Hindlimb muscle (tissue), 1 donor: ENCODE results near the gene LAT. TPM values are rescaled to one million over a fixed set of nuclear protein-coding genes. Genes with fewer than 3 reads are reported as not detected.
A peak's percentile ranks its signal among the peaks of the same experiment; 100 is the strongest.
"Not testable (repeated sequence)": the region's sequence is repeated elsewhere in the genome, so short reads cannot be mapped to it uniquely, and the experiment has no call there.

Source experiments
- DNase-seq: peaks from one replicate; pipeline ENCODE4 v3.0.0-alpha.2; 2013
- polyA plus RNA-seq: library from polyadenylated mRNA; unstranded; fragments of 120-200 nt; gene quantifications from one replicate; pipeline ENCODE4 v1.2.1, GENCODE V29; 2013; ENCODE audit not compliant: insufficient read length

Gene LAT
- polyA plus RNA-seq, result 2.2 TPM

GRCh38 chr16:28984619-28985135 is at the start of gene LAT:
TSS of gene LAT (plus strand) at chr16:28985052. CDS start at chr16:28985418, 366 bp downstream.
- no peak for DNase-seq

GRCh38 chr16:28935346-28935745 is 49.5 kb upstream of the LAT start:
- DNase-seq, result no peak

- peak; percentile 46 for DNase-seq
These were observed 48.7 kb upstream of the LAT start for GRCh38 chr16:28935924-28936783.

- DNase-seq, result no peak
These were observed 48.1 kb upstream of the LAT start for GRCh38 chr16:28936784-28937155.

GRCh38 chr16:28937222-28937876 is 47.5 kb upstream of the LAT start:
- DNase-seq, result no peak

- DNase-seq, result no peak
These were observed 46.1 kb upstream of the LAT start for GRCh38 chr16:28938721-28939120.

GRCh38 chr16:28939825-28940224 is 45.0 kb upstream of the LAT start:
- DNase-seq, result not testable (repeated sequence)

- DNase-seq, result no peak
These were observed 41.6 kb upstream of the LAT start for GRCh38 chr16:28943281-28943680.

GRCh38 chr16:28946681-28947080 is 38.2 kb upstream of the LAT start:
- DNase-seq, result no peak

- DNase-seq, result peak; percentile 100
These were observed 34.0 kb upstream of the LAT start, which contains the start of gene NFATC2IP for GRCh38 chr16:28950648-28951409. TSS of gene NFATC2IP (plus strand) at chr16:28950937. CDS start at chr16:28951012, 75 bp downstream.

GRCh38 chr16:28951410-28951943 is 33.4 kb upstream of the LAT start:
- DNase-seq, result no peak

- DNase-seq, result no peak
These were observed 26.6 kb upstream of the LAT start for GRCh38 chr16:28958216-28958615.

- DNase-seq, result no peak
These were observed 26.0 kb upstream of the LAT start for GRCh38 chr16:28958836-28959235.

- no peak for DNase-seq
These were observed 20.8 kb upstream of the LAT start for GRCh38 chr16:28964072-28964471.

GRCh38 chr16:28964496-28964895 is 20.4 kb upstream of the LAT start:
- no peak for DNase-seq

- no peak for DNase-seq
These were observed 17.7 kb upstream of the LAT start for GRCh38 chr16:28967156-28967555.

- DNase-seq, result not testable (repeated sequence)
These were observed 15.2 kb upstream of the LAT start for GRCh38 chr16:28969696-28970095.

GRCh38 chr16:28974007-28974436 is 10.8 kb upstream of the LAT start:
- DNase-seq, result peak; percentile 48

GRCh38 chr16:28974437-28975157 is 10.3 kb upstream of the LAT start, which contains the start of gene SPNS1:
TSS of gene SPNS1 (plus strand) at chr16:28974778. CDS start at chr16:28975152, 374 bp downstream.
- DNase-seq, result peak; percentile 97

GRCh38 chr16:28975158-28975599 is 9.7 kb upstream of the LAT start:
- DNase-seq, result no peak
